Peyer's patch (tissue), 4 donors: ENCODE data around the gene SNN. TPM values are rescaled to one million over a fixed set of nuclear protein-coding genes. Genes with fewer than 3 reads are reported as not detected.
A peak's percentile ranks its signal among the peaks of the same experiment; 100 is the strongest.

Experiments
- DNase-seq, 3 donors: peaks; one replicate each; pipeline ENCODE4 v3.0.0-alpha.2; 2017 to 2019
- H3K27ac ChIP-seq, 4 donors: fragments of 200-600 bp; sonication (generic); one replicate each; pipeline ENCODE4 v1.5.1; 2016 to 2019
- H3K27me3 ChIP-seq, 2 donors: fragments of 200-600 bp; sonication (generic); one replicate each; pipeline ENCODE4 v1.5.1; 2019
- H3K36me3 ChIP-seq, 3 donors: fragments of 200-600 bp; sonication (generic); one replicate each; pipeline ENCODE4 v1.5.1; 2016 to 2019
- H3K4me1 ChIP-seq, 4 donors: fragments of 200-600 bp; sonication (generic); one replicate each; pipeline ENCODE4 v1.5.1; 2016 to 2019
- H3K4me3 ChIP-seq, 4 donors: fragments of 200-600 bp; sonication (generic); 1 replicate in 3 of 4; 2 replicates in 1 of 4; pipeline ENCODE4 v1.5.1; 2016 to 2019; ENCODE audit warnings: mild to moderate bottlenecking in 1 of 4
- H3K9me3 ChIP-seq, 4 donors: fragments of 200-600 bp; sonication (generic); one replicate each; pipeline ENCODE4 v1.5.1; 2016 to 2019; ENCODE audit warnings: mild to moderate bottlenecking in 1 of 4
- POLR2A ChIP-seq, 2 donors: fragments of 450-650 bp; IDR thresholded peaks; one replicate each; pipeline ENCODE4 v1.5.1; 2017; ENCODE audit warnings: antibody characterized with exemption in 2 of 2, mild to moderate bottlenecking in 2 of 2, moderate library complexity in 2 of 2
- total RNA-seq, 4 donors: library from RNA; depleted of rRNA; stranded (reverse); fragments of >200 nt; gene quantifications; one replicate each; pipeline ENCODE4 v1.1.0, GENCODE V29; 2016
- TF ChIP-seq, protein P1 (sequence below), 6 experiments: fragments of 450-650 bp in 4 of 6; fragments of 200-600 bp in 2 of 6; sonication (generic) in 1 of 6; IDR thresholded peaks; one replicate each; pipeline ENCODE4 v1.5.1; 2017 to 2019; ENCODE audit warnings: antibody characterized with exemption in 6 of 6, mild to moderate bottlenecking in 3 of 6, moderate library complexity in 1 of 6

Gene SNN
- total RNA-seq, 4 donors from 2014 or later, result 4.2 to 5.0 (median 4.5) TPM

DNA sequence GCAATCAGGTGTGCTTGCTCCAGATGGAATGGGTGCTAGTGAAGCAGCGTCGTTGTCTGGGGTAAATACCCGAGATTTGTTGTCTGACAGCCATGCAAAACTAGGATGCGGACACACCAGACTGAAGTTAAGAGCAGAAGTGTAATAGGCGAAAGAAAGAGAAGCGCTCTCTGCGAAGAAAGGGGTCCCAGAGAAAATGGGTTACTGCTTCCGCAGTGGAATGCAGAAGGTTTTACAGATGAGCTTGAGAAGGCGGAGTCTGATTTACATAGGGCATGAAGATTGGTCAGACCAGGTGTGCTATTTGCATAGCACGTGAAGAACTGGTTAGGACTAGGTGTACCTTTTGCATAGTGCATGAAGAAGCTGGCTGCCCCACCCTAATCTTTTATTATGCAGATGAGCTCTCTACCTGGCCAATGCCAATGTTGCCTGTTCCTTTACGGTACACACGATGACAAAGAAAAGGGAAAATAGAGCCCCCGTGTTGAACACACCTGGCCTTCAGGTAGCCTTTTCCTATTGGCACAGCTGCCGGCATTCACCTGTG is 32.0 kb upstream of the SNN start:
- H3K27ac ChIP-seq, result peak overlapping the region in 3 of 4 donors; percentile 55 to 67 (median 62)
- peak; percentile 74 to 76 for TF ChIP-seq POLR2A (IDR thresholded peaks at IDR 0.05)
- TF ChIP-seq, protein P1, sequence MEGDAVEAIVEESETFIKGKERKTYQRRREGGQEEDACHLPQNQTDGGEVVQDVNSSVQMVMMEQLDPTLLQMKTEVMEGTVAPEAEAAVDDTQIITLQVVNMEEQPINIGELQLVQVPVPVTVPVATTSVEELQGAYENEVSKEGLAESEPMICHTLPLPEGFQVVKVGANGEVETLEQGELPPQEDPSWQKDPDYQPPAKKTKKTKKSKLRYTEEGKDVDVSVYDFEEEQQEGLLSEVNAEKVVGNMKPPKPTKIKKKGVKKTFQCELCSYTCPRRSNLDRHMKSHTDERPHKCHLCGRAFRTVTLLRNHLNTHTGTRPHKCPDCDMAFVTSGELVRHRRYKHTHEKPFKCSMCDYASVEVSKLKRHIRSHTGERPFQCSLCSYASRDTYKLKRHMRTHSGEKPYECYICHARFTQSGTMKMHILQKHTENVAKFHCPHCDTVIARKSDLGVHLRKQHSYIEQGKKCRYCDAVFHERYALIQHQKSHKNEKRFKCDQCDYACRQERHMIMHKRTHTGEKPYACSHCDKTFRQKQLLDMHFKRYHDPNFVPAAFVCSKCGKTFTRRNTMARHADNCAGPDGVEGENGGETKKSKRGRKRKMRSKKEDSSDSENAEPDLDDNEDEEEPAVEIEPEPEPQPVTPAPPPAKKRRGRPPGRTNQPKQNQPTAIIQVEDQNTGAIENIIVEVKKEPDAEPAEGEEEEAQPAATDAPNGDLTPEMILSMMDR (IDR thresholded peaks at IDR 0.05), result no peak

DNA sequence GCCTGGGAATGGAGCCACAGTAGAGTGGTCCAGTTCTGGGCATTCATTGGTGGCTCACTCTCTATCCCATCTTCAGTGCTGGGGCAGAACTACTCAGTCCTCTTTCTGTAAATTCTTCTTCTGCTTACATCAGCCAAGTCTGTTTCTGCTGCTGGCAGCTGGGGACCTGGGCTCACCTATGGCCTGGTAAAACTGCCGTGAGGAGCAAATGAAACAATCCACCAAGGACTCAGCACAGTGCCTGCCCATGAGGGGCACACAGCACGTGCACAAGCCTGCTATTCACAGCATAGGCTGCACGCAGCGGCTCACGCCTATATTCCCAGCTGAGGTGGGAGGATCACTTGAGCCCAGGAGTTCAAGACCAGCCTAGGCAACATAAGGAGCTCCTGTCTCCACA is 30.9 kb upstream of the SNN start:
- Histone ChIP-seq H3K27me3 (no peaks in the 10 kb centered on the region), H3K9me3 (no peaks in the 10 kb centered on the region), H3K4me3 (no peak overlapping the region), H3K4me1 (peaks cover 4 to 31% (median 6%) of the 10 kb centered on the region in 4 donors), H3K27ac (no peak overlapping the region), H3K36me3 (no peaks in the 10 kb centered on the region)
- TF ChIP-seq, protein P1 (IDR thresholded peaks at IDR 0.05), result no peak
- TF ChIP-seq POLR2A (IDR thresholded peaks at IDR 0.05), result no peak
- DNase-seq, result no peak

More for the DNA sequence above, 32.0 kb upstream of the SNN start:
- no peaks in the 10 kb centered on the region for H3K36me3 ChIP-seq
- H3K4me1 ChIP-seq, result peaks cover 2 to 31% (median 5%) of the 10 kb centered on the region in 4 donors
- peak overlapping the region in 2 of 4 donors; percentile 21 to 29 for H3K4me3 ChIP-seq
- H3K27me3 ChIP-seq, result no peaks in the 10 kb centered on the region
- DNase-seq, result peak in 1 of 3 donors; percentile 66
- no peaks in the 10 kb centered on the region for H3K9me3 ChIP-seq

DNA sequence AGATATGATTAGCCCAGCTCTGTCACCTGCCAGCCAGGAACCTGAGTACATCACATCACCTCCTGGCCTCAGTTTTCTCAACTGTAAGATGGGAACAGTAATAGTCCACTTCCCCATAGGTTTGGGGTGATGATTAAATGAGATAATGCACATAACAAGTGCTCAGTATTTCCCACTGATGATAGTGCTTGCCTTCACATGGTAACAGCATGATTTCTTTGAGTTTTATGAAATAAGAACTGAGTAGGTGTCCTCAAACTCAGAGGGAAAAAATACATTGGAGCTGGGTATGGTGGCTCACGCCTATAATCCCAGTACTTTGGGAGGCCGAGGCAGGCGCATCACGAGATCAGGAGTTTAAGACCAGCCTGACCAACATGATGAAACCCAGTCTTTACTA is 30.1 kb upstream of the SNN start:
- TF ChIP-seq, protein P1 (IDR thresholded peaks at IDR 0.05), result no peak
- no peak for TF ChIP-seq POLR2A (IDR thresholded peaks at IDR 0.05)
- no peaks in the 10 kb centered on the region for H3K36me3 ChIP-seq
- H3K27ac ChIP-seq, result no peak overlapping the region
- no peaks in the 10 kb centered on the region for H3K27me3 ChIP-seq
- no peak for DNase-seq
- H3K4me1 ChIP-seq, result peaks cover 4 to 29% (median 6%) of the 10 kb centered on the region in 4 donors
- no peaks in the 10 kb centered on the region for H3K9me3 ChIP-seq
- no peak overlapping the region for H3K4me3 ChIP-seq

DNA sequence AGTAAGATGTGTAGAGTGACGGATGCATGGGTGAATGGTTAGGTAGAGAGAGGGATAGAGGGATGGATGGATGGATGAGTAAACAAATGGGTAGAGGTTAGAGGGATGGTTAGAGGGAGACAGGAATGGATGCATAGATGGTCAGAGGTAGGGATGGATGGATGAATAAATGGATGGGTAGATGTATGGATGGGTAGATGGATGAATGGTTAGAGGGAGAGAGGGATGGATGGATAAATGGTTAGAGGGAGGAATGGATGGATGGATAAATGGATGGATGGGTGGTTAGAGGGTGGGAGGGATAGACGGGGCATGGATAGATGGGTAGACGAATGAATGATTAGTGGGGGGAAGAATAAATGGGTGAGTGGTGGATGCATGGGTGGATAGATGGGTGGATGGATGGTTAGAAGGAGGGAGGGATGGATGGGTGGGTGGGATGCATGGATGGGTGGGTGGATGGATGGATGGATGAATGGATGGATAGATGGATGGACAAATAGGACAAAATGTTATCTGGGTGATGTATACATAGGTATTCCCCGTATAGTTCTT is 29.2 kb upstream of the SNN start:
- TF ChIP-seq POLR2A (IDR thresholded peaks at IDR 0.05), result no peak
- Histone ChIP-seq H3K9me3 (no peaks in the 10 kb centered on the region), H3K27me3 (no peaks in the 10 kb centered on the region), H3K4me1 (peaks cover 4 to 29% (median 6%) of the 10 kb centered on the region in 4 donors), H3K27ac (no peak overlapping the region), H3K4me3 (no peak overlapping the region), H3K36me3 (no peaks in the 10 kb centered on the region)
- no peak for DNase-seq

DNA sequence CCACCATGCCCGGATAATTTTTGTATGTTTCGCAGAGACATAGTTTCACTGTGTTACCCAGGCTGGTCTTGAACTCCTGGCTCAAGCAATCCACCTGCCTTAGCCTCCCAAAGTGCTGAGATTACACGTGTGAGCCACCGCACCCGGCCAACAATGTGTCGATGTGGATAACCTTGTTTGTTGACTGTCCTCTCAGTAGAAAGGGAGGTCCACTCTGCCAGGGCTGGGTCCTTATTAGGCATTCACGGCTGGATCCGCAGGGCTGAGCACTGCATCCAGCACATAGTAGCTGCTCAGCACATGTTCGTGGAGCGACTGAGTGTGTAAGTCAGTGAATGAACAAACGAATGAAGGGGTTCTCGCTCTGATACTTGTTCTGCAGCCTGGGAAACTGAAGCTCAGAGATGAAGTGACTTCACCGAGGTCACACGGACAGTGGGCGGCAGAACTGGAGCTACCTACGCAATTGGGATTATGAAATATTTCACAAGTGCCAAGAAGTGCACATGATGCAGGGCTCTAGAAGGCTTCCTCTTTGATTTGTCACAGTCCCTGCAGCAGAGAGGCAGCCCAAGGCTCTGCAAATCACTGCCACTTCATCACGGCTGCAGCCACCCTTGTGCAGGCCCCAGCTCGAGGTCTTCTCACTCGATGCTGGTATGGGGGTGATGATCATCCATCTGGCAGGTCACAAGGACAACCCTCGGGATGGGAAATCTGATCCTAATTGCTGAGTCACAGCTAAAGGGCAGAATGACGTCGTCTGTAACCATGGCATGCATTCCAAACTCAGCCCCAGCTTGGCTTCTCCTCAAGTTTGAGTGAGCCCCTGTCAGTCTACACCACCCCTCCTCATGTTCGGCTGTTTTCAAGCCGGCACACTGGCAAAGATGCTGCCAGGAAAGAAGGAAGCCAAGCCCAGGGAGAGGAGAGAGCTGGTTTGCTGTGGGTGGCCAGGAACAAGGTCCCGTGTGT is 28.0 kb upstream of the SNN start:
- TF ChIP-seq POLR2A (IDR thresholded peaks at IDR 0.05), result peak; percentile 7 to 49
- TF ChIP-seq, protein P1 (IDR thresholded peaks at IDR 0.05), result no peak
- peak in 1 of 3 donors; percentile 83 for DNase-seq
- Histone ChIP-seq H3K4me1 (peaks cover 4 to 26% (median 6%) of the 10 kb centered on the region in 4 donors), H3K9me3 (no peaks in the 10 kb centered on the region), H3K27me3 (no peaks in the 10 kb centered on the region), H3K27ac (peak overlapping the region; percentile 63 to 84 (median 72)), H3K36me3 (no peaks in the 10 kb centered on the region), H3K4me3 (no peak overlapping the region)
